HEK293T (cell line): ENCODE measurements around the gene OPCML.

ENCODE experiments used
- CTCF ChIA-PET: fragments of 350-600 bp; formaldehyde crosslinking; extraction: SDS; loops from one replicate; lab custom pipeline; 2021; ENCODE audit warnings: antibody characterized with exemption, inconsistent platforms; lab: Yijun Ruan, JAX
- POLR2A ChIA-PET: fragments of 350-600 bp; formaldehyde crosslinking; extraction: SDS; loops from one replicate; lab custom pipeline; 2020; ENCODE audit warnings: antibody characterized with exemption, inconsistent platforms; lab: Yijun Ruan, JAX
- DNase-seq: peaks from one replicate; pipeline ENCODE4 v3.0.0; 2012; ENCODE audit warnings: mixed read lengths; ENCODE audit errors: extremely low spot score
- ARNT ChIP-seq: fragments of 450-650 bp; IDR thresholded peaks from 2 replicates; pipeline ENCODE4 v1.6.1; 2017; ENCODE audit warnings: mild to moderate bottlenecking
- BHLHE40 ChIP-seq: fragments of 450-650 bp; IDR thresholded peaks from 2 replicates; pipeline ENCODE4 v1.6.1; 2016; ENCODE audit warnings: mild to moderate bottlenecking, moderate library complexity, borderline replicate concordance
- CTBP1 ChIP-seq: fragments of 450-650 bp; IDR thresholded peaks from 2 replicates; pipeline ENCODE4 v1.6.1; 2016; ENCODE audit warnings: borderline replicate concordance
- ELF4 ChIP-seq: fragments of 450-650 bp; IDR thresholded peaks from 2 replicates; pipeline ENCODE4 v1.6.1; 2017; ENCODE audit warnings: antibody characterized with exemption
- FOXA1 ChIP-seq: fragments of 450-650 bp; IDR thresholded peaks from 2 replicates; pipeline ENCODE4 v1.6.1; 2016; ENCODE audit warnings: mild to moderate bottlenecking
- FOXK2 ChIP-seq: fragments of 450-650 bp; IDR thresholded peaks from 2 replicates; pipeline ENCODE4 v1.6.1; 2016; ENCODE audit warnings: mild to moderate bottlenecking
- FOXM1 ChIP-seq: fragments of 450-650 bp; IDR thresholded peaks from 2 replicates; pipeline ENCODE4 v1.6.1; 2017; ENCODE audit warnings: mild to moderate bottlenecking, borderline replicate concordance
- HDGF ChIP-seq: fragments of 450-650 bp; IDR thresholded peaks from 2 replicates; pipeline ENCODE4 v1.6.1; 2017; ENCODE audit warnings: antibody characterized with exemption, borderline replicate concordance
- L3MBTL2 ChIP-seq: fragments of 450-650 bp; conservative IDR thresholded peaks from 2 replicates; pipeline ENCODE4 v1.6.1; 2016; ENCODE audit warnings: mild to moderate bottlenecking
- LEF1 ChIP-seq: fragments of 450-650 bp; IDR thresholded peaks from 2 replicates; pipeline ENCODE4 v1.6.1; 2017; ENCODE audit warnings: mild to moderate bottlenecking, borderline replicate concordance
- NFRKB ChIP-seq: fragments of 450-650 bp; IDR thresholded peaks from 2 replicates; pipeline ENCODE4 v1.6.1; 2016; ENCODE audit warnings: mild to moderate bottlenecking, moderate library complexity
- SP1 ChIP-seq: fragments of 450-650 bp; IDR thresholded peaks from 2 replicates; pipeline ENCODE4 v1.6.1; 2017
- SUZ12 ChIP-seq: fragments of 450-650 bp; IDR thresholded peaks from 2 replicates; pipeline ENCODE4 v1.6.1; 2016; ENCODE audit warnings: mild to moderate bottlenecking
- TARDBP ChIP-seq: fragments of 450-650 bp; IDR thresholded peaks from 2 replicates; pipeline ENCODE4 v1.6.1; 2016
- ZNF384 ChIP-seq: fragments of 450-650 bp; IDR thresholded peaks from 2 replicates; pipeline ENCODE4 v1.6.1; 2016
- TF ChIP-seq, protein P1 (sequence below): fragments of 450-650 bp; IDR thresholded peaks from 2 replicates; pipeline ENCODE4 v1.6.1; 2016

Gene OPCML

DNA sequence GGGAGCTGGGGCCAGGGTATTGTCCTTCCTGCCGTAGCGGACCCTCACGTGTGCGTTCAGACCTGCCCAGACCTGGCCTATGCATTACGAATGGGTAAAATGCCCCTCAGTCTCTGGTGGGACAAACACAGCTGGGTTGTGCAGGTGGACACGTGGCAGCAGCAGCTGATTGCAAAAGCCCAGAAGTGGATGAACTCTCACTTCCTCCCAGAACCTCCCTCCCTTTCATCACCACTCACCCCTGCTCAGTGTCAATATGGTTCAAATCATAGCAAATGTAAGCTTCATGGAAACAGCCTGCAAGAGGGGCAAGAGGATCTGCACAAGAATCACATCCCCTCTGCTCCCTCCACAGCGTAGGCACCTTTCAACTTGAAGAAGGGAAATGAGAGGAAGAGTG is 352.1 kb downstream of the OPCML start:
- ChIA-PET POLR2A (no interaction called here), CTCF (no interaction called here)
- DNase-seq = no peak
- TF ChIP-seq SUZ12 = no peak
- TF ChIP-seq, protein P1, sequence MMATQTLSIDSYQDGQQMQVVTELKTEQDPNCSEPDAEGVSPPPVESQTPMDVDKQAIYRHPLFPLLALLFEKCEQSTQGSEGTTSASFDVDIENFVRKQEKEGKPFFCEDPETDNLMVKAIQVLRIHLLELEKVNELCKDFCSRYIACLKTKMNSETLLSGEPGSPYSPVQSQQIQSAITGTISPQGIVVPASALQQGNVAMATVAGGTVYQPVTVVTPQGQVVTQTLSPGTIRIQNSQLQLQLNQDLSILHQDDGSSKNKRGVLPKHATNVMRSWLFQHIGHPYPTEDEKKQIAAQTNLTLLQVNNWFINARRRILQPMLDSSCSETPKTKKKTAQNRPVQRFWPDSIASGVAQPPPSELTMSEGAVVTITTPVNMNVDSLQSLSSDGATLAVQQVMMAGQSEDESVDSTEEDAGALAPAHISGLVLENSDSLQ = no peak
- TF ChIP-seq LEF1 = no peak
- TF ChIP-seq FOXM1 = no peak
- TF ChIP-seq SP1 = no peak
- no peak for TF ChIP-seq FOXK2
- TF ChIP-seq CTBP1 = no peak
- no peak for TF ChIP-seq ARNT
- no peak for TF ChIP-seq HDGF
- no peak for TF ChIP-seq TARDBP
- TF ChIP-seq ELF4 = no peak

GRCh38 chr11:133176748-133177147 is 355.6 kb downstream of the OPCML start:
- DNase-seq = no peak
- ChIA-PET CTCF (no interaction called here), POLR2A (no interaction called here)
- TF ChIP-seq BHLHE40 (no peak), CTBP1 (no peak), HDGF (no peak)

DNA sequence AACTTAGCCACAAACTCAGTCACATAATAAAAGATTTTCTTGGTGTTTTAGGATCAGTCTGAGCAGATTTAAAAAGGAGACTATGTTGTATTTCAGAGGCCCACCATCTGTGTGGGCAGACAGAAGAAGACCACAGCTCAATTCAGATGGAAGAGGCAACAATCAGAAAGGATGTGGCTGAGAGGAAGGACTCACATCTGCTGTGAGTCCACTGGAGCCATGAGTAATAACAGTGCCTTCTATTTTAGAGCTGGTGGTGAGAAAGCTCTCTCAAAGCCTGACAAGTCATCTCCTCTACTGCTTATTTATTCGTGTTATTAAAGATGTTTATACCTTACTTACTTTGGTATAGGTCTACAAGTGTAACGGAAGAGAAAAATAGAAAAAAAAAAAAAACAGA is 357.2 kb downstream of the OPCML start:
- no peak for TF ChIP-seq SP1
- no peak for TF ChIP-seq NFRKB
- TF ChIP-seq ELF4 = no peak
- TF ChIP-seq HDGF = no peak
- TF ChIP-seq FOXA1 = no peak
- no peak for TF ChIP-seq L3MBTL2
- TF ChIP-seq, protein P1 = no peak
- no peak for TF ChIP-seq FOXK2
- ChIA-PET CTCF (no interaction called here), POLR2A (no interaction called here)
- no peak for DNase-seq

DNA sequence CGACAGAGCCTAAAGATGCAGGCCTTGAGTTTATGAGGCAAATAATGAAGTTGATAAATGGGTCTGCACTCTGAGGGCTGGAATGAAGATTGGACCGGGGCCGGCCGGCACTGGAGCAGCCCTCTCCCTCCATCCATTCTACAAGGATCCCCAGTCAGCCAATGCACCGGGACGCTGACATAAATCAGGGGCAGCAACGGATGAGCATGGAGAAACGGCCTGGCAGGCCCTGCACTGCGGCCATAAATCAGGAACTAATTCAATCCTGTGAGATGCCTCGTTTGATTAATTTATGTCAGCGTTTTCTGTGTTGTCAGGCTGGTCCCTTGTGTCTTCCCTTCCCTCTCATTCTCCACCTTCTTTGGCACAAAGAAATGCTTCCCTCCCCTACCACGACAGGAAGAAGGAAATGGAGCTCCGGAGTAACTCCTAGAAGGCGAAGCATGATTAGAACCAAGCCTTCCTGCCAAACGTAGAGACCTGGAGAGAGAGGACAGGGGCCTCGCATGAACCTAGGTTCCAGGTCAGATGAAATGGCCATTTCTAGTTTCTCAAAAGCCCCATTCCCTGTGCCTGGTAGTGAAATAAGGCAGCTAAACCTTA is 358.4 kb downstream of the OPCML start:
- ChIA-PET POLR2A (no interaction called here), CTCF (no interaction called here)
- no peak for DNase-seq
- TF ChIP-seq CTBP1 = no peak
- TF ChIP-seq ELF4 = no peak
- no peak for TF ChIP-seq SP1
- TF ChIP-seq HDGF = no peak
- TF ChIP-seq L3MBTL2 = no peak
- TF ChIP-seq TARDBP = no peak
- TF ChIP-seq FOXA1 = no peak
- no peak for TF ChIP-seq SUZ12
- TF ChIP-seq, protein P1 = no peak
- no peak for TF ChIP-seq FOXK2
- no peak for TF ChIP-seq NFRKB
- no peak for TF ChIP-seq FOXM1
- TF ChIP-seq BHLHE40 = no peak

DNA sequence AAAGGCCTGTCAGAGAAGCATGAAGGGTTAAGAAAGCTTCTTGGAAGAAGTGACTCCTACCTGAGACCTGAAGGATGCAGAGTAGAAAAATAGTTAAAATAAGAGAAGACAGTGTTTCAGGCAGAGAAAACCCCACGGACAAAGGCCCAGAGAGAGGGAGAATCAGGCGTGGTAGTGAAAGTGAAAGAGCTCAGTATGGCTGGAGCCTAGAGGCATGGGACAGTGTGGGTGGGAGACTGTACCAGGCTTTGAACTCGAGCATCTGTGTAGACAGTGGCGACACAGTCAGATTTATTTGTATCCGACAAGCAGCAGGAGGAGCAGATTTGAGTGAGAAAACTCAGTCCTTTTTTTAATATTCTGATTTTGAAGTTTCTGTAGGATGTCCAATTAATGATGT is 360.0 kb downstream of the OPCML start:
- CTCF ChIA-PET = no interaction called here
- POLR2A ChIA-PET = no interaction called here
- TF ChIP-seq HDGF (no peak), BHLHE40 (no peak), ZNF384 (no peak), FOXM1 (no peak), FOXK2 (no peak), NFRKB (no peak), ARNT (no peak), LEF1 (no peak)
- TF ChIP-seq, protein P1 = no peak
- no peak for DNase-seq

GRCh38 chr11:133171374-133171773 is 360.9 kb downstream of the OPCML start:
- POLR2A ChIA-PET = no interaction called here
- DNase-seq = no peak
- TF ChIP-seq CTBP1 = no peak
- TF ChIP-seq TARDBP = no peak
- no peak for TF ChIP-seq FOXA1
- no peak for TF ChIP-seq ZNF384
- no peak for TF ChIP-seq ELF4
- TF ChIP-seq FOXM1 = no peak
- no peak for TF ChIP-seq L3MBTL2
- no peak for TF ChIP-seq HDGF
- no peak for TF ChIP-seq FOXK2
- TF ChIP-seq, protein P1 = no peak
- TF ChIP-seq NFRKB = no peak
- no peak for TF ChIP-seq SUZ12
- TF ChIP-seq LEF1 = no peak
- TF ChIP-seq BHLHE40 = no peak
- no peak for TF ChIP-seq SP1
- no peak for TF ChIP-seq ARNT
- CTCF ChIA-PET = no interaction called here
